Immature natural killer cell (primary cell): ENCODE measurements around the gene WDR35. TPM values are rescaled to one million over a fixed set of nuclear protein-coding genes. Genes with fewer than 3 reads are reported as not detected.
"Not testable (repeated sequence)": the region's sequence is repeated elsewhere in the genome, so short reads cannot be mapped to it uniquely, and the experiment has no call there.

ENCODE experiments used
- DNase-seq, 3 donors: peaks; one replicate each; pipeline ENCODE4 v3.0.0; 2022; ENCODE audit warnings: mixed read lengths in 1 of 3
- H3K27ac Mint-ChIP-seq, 6 donors: one replicate each; pipeline ENCODE4 v1.8.0; 2020; ENCODE audit warnings: mixed read lengths in 6 of 6, mild to moderate bottlenecking in 5 of 6, inconsistent platforms in 4 of 6, moderate library complexity in 3 of 6
- H3K27me3 Mint-ChIP-seq, 3 donors: one replicate each; pipeline ENCODE4 v1.8.0; 2020 to 2021; ENCODE audit warnings: low read depth in 3 of 3, mild to moderate bottlenecking in 3 of 3, mixed read lengths in 3 of 3, moderate library complexity in 3 of 3, inconsistent platforms in 1 of 3
- H3K36me3 Mint-ChIP-seq, 3 donors: one replicate each; pipeline ENCODE4 v1.8.0; 2020; ENCODE audit warnings: mixed read lengths in 3 of 3, inconsistent platforms in 2 of 3, mild to moderate bottlenecking in 2 of 3
- H3K4me1 Mint-ChIP-seq, 2 donors: one replicate each; pipeline ENCODE4 v1.8.0; 2020; ENCODE audit warnings: inconsistent platforms in 2 of 2, mild to moderate bottlenecking in 2 of 2, mixed read lengths in 2 of 2, moderate library complexity in 1 of 2
- H3K4me3 Mint-ChIP-seq, 5 donors: one replicate each; pipeline ENCODE4 v1.8.0; 2020; ENCODE audit warnings: mild to moderate bottlenecking in 5 of 5, mixed read lengths in 5 of 5, inconsistent platforms in 3 of 5, moderate library complexity in 3 of 5
- H3K9me3 Mint-ChIP-seq, 6 donors: one replicate each; pipeline ENCODE4 v1.8.0; 2020; ENCODE audit warnings: mild to moderate bottlenecking in 6 of 6, mixed read lengths in 6 of 6, inconsistent platforms in 4 of 6, moderate library complexity in 3 of 6
- polyA plus RNA-seq, 3 donors: library from polyadenylated mRNA; unstranded; fragments of 300-500 nt; fragmentation: Illumina TruSeq; gene quantifications; one replicate each; pipeline ENCODE4 v1.2.3, GENCODE V29; 2021

The WDR35 gene
- polyA plus RNA-seq, 3 donors from 2014 or later = 2.3 to 2.7 (median 2.4) TPM

DNA sequence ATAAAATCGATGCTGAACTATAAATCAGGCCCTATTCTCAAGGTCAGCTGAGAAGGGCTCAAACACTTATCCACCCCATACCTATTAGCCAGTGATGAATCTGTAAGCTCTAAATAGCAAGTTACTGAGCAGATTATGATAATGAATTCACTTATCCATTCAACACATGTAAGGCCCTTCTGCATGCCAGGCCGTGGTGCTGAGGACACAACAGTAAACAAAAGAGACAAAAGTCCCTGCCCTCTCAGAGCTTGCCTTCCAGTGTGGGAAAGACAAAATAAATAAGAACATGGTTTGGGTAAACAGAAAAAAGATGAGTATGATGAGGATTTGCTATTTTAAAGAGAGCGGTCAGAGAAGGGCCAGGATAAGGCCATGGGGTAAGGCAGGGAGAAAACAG, 99.8 kb downstream of the WDR35 start:
- Mint-ChIP-seq H3K27ac (no peak overlapping the region), H3K4me1 (peaks cover 6 to 22% of the 10 kb centered on the region in 2 donors), H3K27me3 (peaks cover 0 to 2% (median 2%) of the 10 kb centered on the region in 3 donors), H3K9me3 (no peaks in the 10 kb centered on the region), H3K36me3 (peaks cover 0 to 4% (median 0%) of the 10 kb centered on the region in 3 donors), H3K4me3 (no peak overlapping the region)
- DNase-seq = no peak

DNA sequence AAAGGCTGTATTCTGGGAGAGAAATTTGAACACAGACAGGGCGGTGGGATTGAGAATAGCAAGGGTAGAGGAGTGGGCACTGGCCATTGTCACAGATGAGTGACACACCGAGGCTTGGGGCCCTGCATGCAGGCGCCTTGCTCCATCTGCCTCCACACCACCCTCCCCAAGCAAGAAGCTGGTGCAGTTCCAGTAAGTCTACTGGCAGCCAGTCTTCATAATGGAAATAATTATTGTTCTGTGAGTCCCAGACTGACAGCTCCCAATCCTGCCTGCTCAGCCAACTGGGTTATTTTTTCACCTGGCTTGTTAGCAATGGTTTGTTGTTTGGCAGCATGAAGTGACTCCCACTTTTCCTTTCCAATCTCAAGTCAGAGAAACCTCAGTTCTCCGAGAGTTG, 101.1 kb downstream of the WDR35 start:
- no peak overlapping the region for H3K27ac Mint-ChIP-seq
- peaks cover 3 to 13% of the 10 kb centered on the region in 2 donors for H3K4me1 Mint-ChIP-seq
- DNase-seq = no peak
- no peaks in the 10 kb centered on the region for H3K36me3 Mint-ChIP-seq
- peaks cover 2% of the 10 kb centered on the region in 3 donors for H3K27me3 Mint-ChIP-seq
- no peak overlapping the region for H3K4me3 Mint-ChIP-seq
- no peaks in the 10 kb centered on the region for H3K9me3 Mint-ChIP-seq

DNA sequence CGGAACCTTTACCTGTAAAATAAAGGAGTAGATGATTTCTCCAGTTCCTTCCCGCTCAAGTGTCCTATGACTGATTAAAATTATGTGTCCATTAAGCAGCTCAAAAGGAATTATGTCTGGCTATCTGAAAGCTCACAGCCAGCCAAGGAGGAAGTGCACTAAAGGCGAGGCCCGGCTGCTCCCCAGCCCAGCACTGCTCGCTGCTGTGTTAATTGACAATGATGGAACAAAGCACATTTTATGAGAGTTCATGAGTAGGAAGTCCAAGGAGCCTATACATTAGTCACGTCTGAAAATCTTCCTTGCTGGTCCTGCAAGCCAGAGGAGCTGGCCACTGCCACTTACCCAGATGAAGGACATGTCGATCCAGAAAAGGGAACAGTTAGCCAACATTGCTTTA, 102.4 kb downstream of the WDR35 start:
- H3K4me3 Mint-ChIP-seq = no peak overlapping the region
- H3K9me3 Mint-ChIP-seq = no peaks in the 10 kb centered on the region
- no peak for DNase-seq
- no peak overlapping the region for H3K27ac Mint-ChIP-seq
- H3K27me3 Mint-ChIP-seq = peaks cover 2 to 4% (median 2%) of the 10 kb centered on the region in 3 donors
- H3K4me1 Mint-ChIP-seq = peaks cover 3 to 7% of the 10 kb centered on the region in 2 donors
- no peaks in the 10 kb centered on the region for H3K36me3 Mint-ChIP-seq

DNA sequence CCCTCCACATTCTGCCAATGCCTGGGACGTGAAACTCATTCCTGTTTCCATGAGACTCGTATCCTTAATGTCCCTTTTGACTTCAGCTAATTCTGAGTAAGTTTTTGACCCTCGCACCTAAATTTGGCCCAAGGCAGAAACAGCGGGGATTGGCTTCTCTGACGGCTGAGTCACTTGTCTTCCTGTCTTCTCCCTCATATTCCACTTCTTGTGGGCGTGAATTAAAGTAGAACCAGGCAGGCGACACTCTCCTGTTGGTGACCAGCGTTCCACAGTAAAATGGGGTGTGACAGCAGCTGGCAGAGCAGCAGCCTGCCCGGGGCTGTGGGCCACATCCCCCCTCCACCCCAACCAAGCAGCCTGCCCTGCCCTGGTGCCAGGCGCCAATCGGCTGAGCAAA, 103.6 kb downstream of the WDR35 start:
- no peaks in the 10 kb centered on the region for H3K9me3 Mint-ChIP-seq

DNA sequence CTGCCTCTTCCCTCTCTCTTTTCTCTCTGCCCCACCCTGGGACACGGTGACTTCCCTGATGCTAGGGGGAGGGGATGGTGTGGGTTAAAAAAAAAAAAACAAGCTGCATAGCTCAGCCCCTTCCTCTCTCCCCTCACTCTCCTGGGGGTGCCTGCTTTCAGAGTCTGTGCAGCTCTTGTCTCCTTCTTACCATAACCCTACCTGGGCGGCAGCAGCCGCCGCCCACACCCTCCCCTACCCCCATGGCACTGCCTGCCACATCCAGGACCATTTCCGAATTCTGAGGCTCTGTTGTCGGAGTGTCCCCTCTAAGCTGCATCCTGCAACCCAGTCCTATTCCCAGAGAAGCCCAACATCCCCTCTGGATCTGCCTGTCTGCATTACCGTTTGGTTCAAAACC, 104.1 kb downstream of the WDR35 start:
- peaks cover 2 to 4% (median 2%) of the 10 kb centered on the region in 3 donors for H3K27me3 Mint-ChIP-seq
- no peak for DNase-seq
- H3K4me3 Mint-ChIP-seq = no peak overlapping the region
- H3K4me1 Mint-ChIP-seq = no peaks in the 10 kb centered on the region
- H3K36me3 Mint-ChIP-seq = peaks cover 0 to 3% (median 0%) of the 10 kb centered on the region in 3 donors
- no peaks in the 10 kb centered on the region for H3K9me3 Mint-ChIP-seq
- H3K27ac Mint-ChIP-seq = no peak overlapping the region

More for the DNA sequence above, 103.6 kb downstream of the WDR35 start:
- no peak for DNase-seq
- Mint-ChIP-seq H3K27ac (no peak overlapping the region), H3K4me3 (no peak overlapping the region), H3K36me3 (peaks cover 0 to 3% (median 0%) of the 10 kb centered on the region in 3 donors), H3K4me1 (no peaks in the 10 kb centered on the region), H3K27me3 (peaks cover 2 to 4% (median 2%) of the 10 kb centered on the region in 3 donors)

DNA sequence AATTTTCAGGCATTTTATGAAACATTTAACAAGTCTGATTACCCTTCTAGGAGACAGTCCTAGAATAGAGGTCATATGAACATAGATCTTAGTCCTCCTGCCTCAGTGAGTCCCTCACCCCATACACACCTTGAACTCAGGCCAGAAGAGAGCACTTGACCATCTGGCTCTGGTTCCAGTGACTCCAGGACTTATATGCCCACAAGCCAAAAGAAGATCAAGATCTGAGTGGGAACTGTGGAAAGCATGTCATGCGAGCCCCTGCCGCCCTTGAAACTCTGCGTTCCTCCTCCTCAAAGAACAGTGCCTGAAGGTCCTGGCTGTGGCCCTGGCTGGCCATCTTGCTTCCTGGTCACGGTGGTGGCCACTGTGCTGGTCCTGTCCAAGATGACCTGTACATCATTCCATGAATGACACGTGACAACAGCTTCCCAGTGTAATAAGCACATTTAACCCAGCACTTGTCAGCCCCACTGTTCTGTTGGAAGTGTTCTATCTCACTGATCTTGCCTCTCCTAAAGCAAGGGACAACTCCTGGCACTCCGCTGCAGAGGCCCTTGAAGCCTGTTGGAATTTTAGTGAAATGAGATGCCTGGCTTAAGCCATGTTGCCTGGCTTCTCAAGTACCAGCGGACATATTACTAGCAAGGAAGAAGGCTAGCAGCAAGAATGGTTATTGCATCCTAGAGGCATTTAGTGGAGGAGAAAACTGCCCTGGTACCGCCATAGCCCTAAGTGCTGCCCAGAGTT, 105.8 kb downstream of the WDR35 start:
- no peaks in the 10 kb centered on the region for H3K4me1 Mint-ChIP-seq
- H3K27ac Mint-ChIP-seq = peak overlapping the region in 1 of 6 donors; percentile 20
- H3K36me3 Mint-ChIP-seq = peaks cover 0 to 12% (median 5%) of the 10 kb centered on the region in 3 donors
- H3K9me3 Mint-ChIP-seq = peaks cover 0 to 2% (median 0%) of the 10 kb centered on the region in 6 donors
- no peak overlapping the region for H3K4me3 Mint-ChIP-seq
- no peak for DNase-seq
- peaks cover 2 to 4% (median 2%) of the 10 kb centered on the region in 3 donors for H3K27me3 Mint-ChIP-seq

DNA sequence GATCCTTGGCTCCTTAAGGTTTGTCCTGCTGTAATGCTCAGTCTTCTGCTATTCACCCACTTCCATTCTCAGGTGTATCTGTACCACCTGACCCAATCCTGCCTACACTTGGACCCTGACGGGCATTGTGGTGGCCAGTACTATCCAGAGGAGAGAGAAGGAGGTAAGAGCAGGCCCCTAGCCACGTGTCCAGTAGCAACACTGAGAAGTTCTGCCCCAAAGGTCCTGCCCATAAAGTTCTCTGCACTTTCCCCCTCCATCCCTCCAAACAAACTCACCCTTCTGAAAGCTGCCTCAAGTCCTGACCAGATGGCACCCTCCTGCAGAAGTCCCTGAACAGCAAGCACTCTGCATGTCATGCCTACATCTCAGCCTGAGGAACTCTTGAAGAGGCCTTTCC, 106.4 kb downstream of the WDR35 start:
- H3K9me3 Mint-ChIP-seq = peaks cover 0 to 2% (median 0%) of the 10 kb centered on the region in 6 donors
- H3K27ac Mint-ChIP-seq = no peak overlapping the region
- no peaks in the 10 kb centered on the region for H3K4me1 Mint-ChIP-seq
- H3K4me3 Mint-ChIP-seq = no peak overlapping the region
- peaks cover 0 to 12% (median 8%) of the 10 kb centered on the region in 3 donors for H3K36me3 Mint-ChIP-seq
- H3K27me3 Mint-ChIP-seq = peaks cover 2% of the 10 kb centered on the region in 3 donors
- DNase-seq = no peak

DNA sequence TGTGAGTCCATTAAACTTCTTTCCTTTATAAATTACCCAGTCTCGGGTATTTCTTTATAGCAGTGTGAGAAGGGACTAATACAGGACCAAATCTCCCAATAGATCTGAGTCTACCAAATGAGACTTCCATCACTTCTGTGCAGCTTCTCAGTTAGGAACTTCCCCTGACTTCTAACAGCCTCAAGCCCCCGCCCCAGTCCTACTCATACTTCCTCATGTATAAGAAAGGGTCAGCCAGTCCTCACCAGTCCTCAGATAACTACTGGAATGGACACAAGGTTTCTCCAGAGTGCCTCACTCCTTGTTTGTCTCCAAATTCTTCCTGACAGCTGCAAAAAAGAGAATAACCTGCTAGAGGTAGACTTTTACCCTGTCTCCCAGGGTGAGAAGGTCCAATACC, 107.6 kb downstream of the WDR35 start:
- DNase-seq = no peak
- H3K27ac Mint-ChIP-seq = peak overlapping the region in 2 of 6 donors; percentile 5 to 42
- no peak overlapping the region for H3K4me3 Mint-ChIP-seq
- no peaks in the 10 kb centered on the region for H3K4me1 Mint-ChIP-seq
- H3K27me3 Mint-ChIP-seq = peaks cover 0 to 2% (median 2%) of the 10 kb centered on the region in 3 donors
- peaks cover 0 to 12% (median 8%) of the 10 kb centered on the region in 3 donors for H3K36me3 Mint-ChIP-seq
- peaks cover 0 to 2% (median 0%) of the 10 kb centered on the region in 6 donors for H3K9me3 Mint-ChIP-seq

DNA sequence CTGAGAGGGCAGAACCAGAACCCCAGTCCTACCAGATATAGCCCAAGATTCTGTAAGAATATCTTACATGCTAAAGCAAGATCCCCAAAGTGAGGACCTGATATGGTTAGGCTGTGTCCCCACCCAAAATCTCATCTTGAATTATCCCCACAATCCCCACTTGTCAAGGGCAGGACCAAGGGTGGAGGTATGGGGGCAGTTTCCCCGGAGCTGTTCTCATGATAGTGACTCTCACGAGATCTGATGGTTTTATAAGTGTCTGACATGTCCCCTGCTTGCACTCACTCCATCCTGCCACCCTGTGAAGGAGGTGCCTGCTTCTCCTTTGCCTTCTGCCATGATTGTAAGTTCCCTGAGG, 108.0 kb downstream of the WDR35 start:
- no peaks in the 10 kb centered on the region for H3K4me1 Mint-ChIP-seq
- peaks cover 0 to 2% (median 0%) of the 10 kb centered on the region in 6 donors for H3K9me3 Mint-ChIP-seq
- H3K36me3 Mint-ChIP-seq = peaks cover 0 to 13% (median 8%) of the 10 kb centered on the region in 3 donors
- DNase-seq = no peak
- peak overlapping the region in 1 of 6 donors; percentile 5 for H3K27ac Mint-ChIP-seq
- H3K4me3 Mint-ChIP-seq = no peak overlapping the region
- peaks cover 0 to 2% (median 2%) of the 10 kb centered on the region in 3 donors for H3K27me3 Mint-ChIP-seq

DNA sequence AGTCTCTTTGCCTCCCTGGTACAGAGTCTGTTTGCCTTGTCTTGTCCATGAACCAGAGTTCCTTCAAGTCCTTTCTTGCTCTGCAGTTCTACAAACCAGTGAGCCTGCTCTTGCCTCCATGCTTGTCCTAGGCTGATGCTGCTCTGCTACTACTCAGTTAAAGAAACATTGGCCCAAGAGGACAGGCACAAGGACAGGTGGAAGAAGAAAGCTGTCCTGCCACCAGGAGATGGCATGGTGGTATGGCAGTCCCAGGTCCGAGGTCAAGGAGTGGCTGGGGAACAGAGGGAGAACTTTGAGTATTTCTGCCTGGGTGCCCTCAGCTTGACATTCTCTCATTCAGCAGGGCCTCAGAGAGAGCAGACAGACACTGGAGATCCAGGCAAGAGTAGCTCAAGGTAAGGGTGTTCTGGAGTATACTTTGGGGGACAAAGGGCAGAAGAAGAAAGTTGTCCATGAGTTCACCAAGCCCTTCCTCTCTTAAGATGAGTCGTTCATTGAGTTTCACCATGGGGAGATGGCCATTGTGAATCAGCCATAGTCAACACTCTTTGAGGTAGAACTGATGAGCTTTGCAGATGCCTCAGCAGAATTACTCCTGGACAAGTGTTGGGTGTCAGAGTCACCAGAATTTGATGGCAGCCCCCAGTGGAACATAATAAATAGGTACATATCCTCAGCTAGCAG, 108.5 kb downstream of the WDR35 start:
- H3K9me3 Mint-ChIP-seq = peaks cover 0 to 2% (median 0%) of the 10 kb centered on the region in 6 donors
- no peak overlapping the region for H3K4me3 Mint-ChIP-seq
- no peaks in the 10 kb centered on the region for H3K4me1 Mint-ChIP-seq
- H3K27me3 Mint-ChIP-seq = peaks cover 0 to 2% (median 2%) of the 10 kb centered on the region in 3 donors
- H3K36me3 Mint-ChIP-seq = peaks cover 0 to 18% (median 11%) of the 10 kb centered on the region in 3 donors
- no peak for DNase-seq
- H3K27ac Mint-ChIP-seq = no peak overlapping the region

DNA sequence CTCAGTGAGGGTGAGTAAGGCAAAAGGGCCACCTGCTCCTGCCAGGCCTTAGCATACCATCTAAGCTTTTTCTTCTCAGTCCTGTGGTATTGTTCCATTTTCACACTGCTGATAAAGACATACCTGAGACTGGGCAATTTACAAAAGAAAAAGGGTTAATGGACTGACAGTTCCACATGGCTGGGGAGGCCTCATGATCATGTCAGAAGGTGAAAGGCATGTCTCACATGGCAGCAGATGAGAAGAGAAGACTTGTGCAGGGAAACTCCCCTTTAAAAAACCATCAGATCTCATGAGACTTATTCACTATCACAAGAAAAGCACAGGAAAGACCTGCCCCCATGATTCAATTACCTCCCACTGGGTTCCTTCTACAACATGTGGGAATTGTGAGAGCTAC, 109.7 kb downstream of the WDR35 start:
- not testable (repeated sequence) for H3K4me1 Mint-ChIP-seq, DNase-seq, H3K27me3 Mint-ChIP-seq, H3K27ac Mint-ChIP-seq, H3K4me3 Mint-ChIP-seq, H3K9me3 Mint-ChIP-seq
- H3K36me3 Mint-ChIP-seq = peaks cover 0 to 22% (median 11%) of the 10 kb centered on the region in 3 donors

DNA sequence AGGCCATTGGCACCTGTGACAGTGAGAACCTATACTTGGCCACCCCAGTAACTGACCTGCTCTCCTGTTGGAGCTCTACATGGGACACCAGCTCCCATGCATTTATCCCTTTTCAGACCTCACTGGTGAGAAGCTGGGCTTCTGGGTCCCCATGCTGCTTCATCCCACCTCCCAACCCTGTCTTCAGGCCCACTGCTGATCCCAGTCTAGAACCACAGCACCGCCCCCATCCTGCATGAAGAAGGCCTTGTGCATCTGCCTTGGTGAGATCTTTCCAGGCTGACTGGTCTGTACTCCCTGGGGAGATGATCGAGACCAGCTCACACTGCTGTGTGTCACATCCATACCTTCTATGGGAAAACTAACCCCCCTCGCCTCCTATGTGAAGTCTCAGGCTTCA, 110.8 kb downstream of the WDR35 start:
- no peak overlapping the region for H3K27ac Mint-ChIP-seq
- H3K4me3 Mint-ChIP-seq = no peak overlapping the region
- H3K27me3 Mint-ChIP-seq = peaks cover 0 to 2% (median 2%) of the 10 kb centered on the region in 3 donors
- no peaks in the 10 kb centered on the region for H3K4me1 Mint-ChIP-seq
- DNase-seq = no peak
- H3K36me3 Mint-ChIP-seq = peaks cover 0 to 24% (median 11%) of the 10 kb centered on the region in 3 donors
- H3K9me3 Mint-ChIP-seq = peaks cover 0 to 2% (median 0%) of the 10 kb centered on the region in 6 donors

DNA sequence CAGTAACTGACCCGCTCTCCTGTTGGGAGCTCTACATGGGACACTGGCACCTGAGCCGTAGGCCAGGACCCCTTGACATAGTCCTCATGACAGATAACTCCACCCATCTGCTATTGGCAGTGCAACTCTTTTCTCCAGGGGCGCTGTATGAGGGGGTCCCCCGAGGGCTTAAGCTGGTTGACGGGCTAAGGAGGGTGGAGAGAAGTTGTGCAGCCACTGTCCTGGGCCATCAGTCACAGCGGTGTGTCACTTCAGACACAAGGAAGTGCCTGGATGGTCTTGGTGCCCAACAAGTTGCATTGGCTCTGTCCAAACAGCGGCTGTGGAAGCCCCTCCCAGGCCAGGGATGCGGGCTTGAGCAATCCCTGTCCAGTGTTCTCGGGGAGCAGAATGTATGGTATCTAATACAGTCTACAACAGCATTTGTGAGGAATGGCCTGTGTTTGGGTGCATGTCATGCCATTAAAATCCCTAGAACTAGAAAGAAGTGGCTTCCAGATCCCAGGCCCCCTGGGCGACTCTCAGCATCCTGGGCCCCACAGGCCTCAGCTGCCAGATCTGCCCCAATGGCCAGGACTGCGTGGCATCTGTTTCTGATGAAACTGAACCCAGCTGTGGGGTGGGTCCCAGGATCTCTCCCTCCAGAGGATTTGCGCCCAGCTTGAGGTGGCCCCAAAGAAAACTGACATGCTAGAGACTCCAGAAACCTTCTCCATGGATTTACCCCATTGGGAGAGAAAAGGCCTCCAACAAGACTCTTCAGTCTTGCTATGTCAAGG, 111.4 kb downstream of the WDR35 start:
- DNase-seq = no peak
- Mint-ChIP-seq H3K4me1 (no peaks in the 10 kb centered on the region), H3K9me3 (peaks cover 0 to 2% (median 0%) of the 10 kb centered on the region in 6 donors), H3K36me3 (peaks cover 0 to 26% (median 11%) of the 10 kb centered on the region in 3 donors), H3K27me3 (no peaks in the 10 kb centered on the region), H3K27ac (no peak overlapping the region), H3K4me3 (no peak overlapping the region)
